Left lobe of liver (tissue), 2 donors: ENCODE results near the gene ATXN7L1. TPM values are rescaled to one million over a fixed set of nuclear protein-coding genes. Genes with fewer than 3 reads are reported as not detected.
A peak's percentile ranks its signal among the peaks of the same experiment; 100 is the strongest.
"Not testable (repeated sequence)": the region's sequence is repeated elsewhere in the genome, so short reads cannot be mapped to it uniquely, and the experiment has no call there.

ENCODE experiments used
- ATAC-seq: fragments of 200-7000 bp; cut with Tn5 transposase; one replicate; pipeline ENCODE4 v1.9.1; 2020; ENCODE audit warnings: mild to moderate bottlenecking, moderate library complexity
- DNase-seq: peaks from one replicate; pipeline ENCODE4 v3.0.0-alpha.2; 2020; ENCODE audit warnings: low spot score
- total RNA-seq: library from RNA; stranded (reverse); gene quantifications from one replicate; pipeline ENCODE4 v1.2.1, GENCODE V29; 2021
- donor health status: DM: no; HTN: no; CAD: no; lungs with moderate emphysema.
- donor health status: DM: no; HTN: yes; CAD: no.

Gene ATXN7L1
- total RNA-seq, 1 donor from 2014 or later, result 15.5 TPM

DNA sequence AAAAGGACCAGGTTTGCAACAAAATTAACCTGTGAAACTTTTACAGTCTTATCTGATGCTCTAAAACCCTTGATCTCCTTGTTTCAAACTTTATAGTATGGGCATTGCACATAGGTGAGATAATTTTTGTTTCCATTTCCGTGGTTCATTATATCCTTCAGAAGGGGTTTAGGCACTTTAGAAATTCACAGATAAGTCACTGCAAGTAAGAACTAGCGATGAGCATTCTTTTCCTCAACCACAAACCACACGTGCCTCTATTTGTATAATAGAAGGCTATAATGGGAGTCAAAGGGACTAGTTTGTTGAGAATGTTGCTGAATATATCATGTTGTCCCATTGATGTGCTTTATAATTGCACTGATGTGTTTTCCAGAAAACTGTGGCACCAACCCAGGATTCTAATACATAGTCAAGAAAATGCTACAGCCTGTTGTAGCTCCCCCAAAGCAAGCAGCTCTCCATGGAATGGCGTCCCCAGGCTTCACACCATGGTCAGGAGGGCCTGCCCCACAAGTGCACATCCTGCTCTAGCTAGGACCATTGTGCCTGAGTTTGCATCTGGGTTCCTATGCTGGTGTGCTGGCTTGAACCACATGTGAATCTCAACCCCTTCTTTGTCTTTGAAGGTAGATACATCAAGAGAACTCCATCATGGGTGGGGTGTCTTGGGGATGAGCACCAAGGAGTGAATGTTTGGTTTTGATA, 14.0 kb upstream of the ATXN7L1 start:
- ATAC-seq (no peak), DNase-seq (no peak)

DNA sequence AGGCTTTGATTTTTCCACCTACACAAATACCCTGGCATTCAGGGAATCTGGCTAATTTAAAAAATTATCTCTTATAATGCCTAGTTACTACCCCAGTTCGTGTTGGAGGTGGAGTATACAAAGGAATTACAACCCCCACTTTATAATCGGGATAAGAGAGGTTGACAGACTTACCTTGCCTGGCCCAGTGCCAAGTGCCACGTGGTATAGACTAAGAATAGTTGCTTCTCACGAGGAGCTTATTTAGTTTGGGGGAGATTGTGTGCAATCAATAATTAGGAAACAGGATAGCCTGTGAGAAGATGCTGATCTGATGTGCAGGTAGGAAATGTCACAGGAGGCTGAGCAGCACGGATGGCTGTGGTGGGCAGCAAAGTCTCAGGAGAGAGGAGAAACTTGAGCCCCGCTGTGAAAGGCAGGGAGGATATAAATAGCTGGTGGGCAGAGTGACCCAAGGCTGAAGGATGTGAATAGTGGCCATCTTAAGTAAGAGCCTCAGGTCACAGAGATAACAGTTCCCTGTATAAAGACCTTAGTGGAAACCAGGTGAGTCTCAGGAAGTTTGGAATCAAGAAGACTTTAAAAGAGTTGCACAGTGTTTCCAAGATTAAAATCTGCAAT, 11.3 kb upstream of the ATXN7L1 start:
- no peak for DNase-seq
- no peak for ATAC-seq

DNA sequence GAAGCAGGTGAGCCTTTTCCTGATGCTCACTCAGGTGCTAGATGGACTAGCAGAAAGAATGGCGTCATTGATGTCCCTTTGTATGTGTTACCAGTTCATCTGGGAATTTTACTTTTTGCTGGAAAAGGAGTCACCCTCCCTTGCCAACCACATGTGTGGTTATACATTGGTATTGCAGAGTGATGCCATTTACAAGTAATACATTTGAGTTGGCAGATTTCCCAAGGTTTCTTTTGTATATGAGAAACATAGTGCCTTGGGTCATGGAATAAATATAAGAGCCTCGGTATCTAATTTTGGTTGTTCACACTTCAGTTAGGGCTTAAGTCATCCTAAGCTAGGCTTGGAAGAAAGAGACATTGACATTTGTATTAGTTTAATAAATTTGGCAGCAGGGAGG, 10.4 kb upstream of the ATXN7L1 start:
- DNase-seq, result no peak
- no peak for ATAC-seq

DNA sequence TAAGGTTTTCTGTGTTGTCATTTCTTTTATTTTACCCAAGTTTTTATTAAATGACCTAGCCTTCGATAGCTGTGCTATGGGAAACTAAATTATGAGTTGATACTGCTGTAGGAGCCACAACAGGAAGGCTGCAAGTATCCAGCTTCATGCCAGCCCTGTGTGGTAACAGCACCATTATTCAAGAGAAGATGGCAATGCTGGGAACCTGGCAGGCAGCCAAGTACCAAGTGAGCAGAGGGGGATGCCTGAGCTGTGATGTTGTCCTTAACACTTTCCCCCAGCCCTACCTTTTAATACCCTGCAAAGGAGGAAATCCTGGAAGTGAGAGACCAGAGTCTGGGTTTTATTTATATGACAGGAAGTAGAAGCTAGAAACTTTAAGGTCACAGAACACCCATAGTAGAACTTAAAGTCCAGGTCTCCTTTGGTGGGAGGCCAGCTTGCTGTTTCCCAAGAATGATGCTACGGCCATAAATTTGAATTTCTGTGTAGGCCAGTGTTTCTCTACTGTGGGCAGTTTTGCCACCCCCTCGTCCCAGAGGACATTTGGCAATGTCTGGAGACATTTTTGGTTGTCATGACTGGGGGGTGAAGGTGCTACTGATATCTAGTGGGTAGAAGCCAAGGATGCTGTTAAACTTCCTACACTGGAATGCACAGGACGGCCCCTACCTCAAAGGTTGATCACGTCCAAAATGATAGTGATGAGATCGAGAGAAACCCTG, 9.2 kb upstream of the ATXN7L1 start:
- ATAC-seq (peak; percentile 24), DNase-seq (peak; percentile 39)

DNA sequence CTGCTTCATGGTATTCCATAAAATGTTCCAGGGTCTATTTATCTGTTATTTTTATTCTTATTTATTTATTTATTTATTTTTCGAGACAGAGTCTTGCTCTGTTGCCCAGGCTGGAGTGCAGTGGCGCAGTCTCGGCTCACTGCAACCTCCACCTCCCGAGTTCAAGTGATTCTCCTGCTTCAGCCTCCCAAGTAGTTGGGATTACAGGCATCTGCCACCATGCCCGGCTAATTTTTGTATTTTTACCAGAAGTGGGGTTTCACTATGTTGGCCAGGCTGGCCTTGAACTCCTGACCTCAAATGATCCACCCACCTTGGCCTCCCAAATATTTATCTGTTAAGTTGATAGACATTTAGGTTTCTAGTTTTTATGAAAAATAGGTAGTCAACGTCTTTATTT, 6.8 kb upstream of the ATXN7L1 start:
- not testable (repeated sequence) for ATAC-seq, DNase-seq

DNA sequence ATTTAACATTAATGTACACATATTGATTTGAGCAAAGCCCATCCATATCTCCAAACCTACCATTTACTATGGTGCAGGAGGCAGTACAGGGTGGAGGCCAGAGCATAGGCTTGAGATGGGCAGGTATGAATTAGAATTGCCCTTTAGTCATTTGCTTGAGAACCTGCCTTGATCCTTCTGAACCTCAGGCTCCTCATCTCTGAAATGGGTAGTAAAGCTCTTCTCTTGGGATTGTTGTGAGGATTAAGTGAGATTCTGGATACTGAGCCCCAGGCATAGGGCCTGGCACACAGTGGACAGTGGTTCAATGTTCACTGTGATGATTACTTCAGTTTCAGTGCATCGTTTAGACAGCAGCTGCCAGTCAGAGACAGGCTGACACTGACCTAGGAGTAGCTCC, 5.0 kb upstream of the ATXN7L1 start:
- DNase-seq, result no peak
- no peak for ATAC-seq

DNA sequence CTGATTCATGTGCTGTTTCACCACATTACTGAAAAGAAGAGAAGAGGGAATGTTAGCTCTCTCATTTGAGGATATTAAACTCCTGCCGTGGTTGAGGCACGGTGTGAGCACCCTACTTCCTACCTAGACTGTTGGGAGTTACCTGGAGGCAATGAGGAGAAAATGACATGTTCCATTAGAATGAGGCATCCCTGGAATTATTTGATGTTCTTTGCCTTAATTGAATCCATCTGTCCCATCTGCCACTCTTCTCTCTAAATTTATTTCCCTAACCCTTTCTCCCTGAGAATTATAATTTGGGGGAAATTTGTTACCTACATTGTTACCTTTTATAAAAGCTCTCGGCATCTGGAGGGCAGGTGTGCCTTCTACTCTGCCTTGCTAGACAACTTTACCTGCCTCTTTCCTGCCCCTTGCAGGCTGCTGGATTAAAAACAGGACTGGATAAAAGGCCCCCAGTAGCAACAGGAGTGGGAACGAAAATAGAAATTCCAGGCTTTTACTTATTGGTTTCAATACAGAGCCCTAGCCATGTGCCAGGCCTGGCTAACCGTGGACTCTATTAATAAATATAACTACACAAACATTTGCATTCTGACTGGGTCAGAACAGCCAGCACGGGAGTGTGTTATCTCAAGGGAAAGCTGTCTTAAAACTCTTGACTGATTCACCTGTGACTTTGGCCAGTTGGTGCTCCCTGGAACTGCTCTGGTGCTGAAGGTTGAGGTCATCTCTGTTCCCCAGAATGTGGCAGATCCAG, 4.4 kb upstream of the ATXN7L1 start:
- ATAC-seq, result no peak
- DNase-seq, result no peak

DNA sequence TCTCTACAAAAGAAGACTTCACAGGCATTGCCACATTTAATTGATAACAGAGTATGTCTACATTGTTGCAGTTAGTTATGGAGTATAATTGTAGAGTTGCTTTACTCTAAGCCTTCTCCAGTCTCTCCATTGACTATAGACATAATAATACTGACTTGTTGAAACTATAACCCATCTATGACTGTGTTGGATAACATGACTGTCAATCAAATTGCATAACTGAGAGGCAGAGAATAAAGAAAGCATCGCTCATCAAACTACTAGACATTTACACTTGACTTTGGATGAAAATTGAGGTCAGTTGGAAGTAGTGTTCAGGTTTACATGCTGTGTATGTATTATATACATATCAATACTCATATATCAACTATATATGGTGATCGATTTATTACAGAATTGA, 3.4 kb upstream of the ATXN7L1 start:
- DNase-seq, result no peak
- no peak for ATAC-seq

DNA sequence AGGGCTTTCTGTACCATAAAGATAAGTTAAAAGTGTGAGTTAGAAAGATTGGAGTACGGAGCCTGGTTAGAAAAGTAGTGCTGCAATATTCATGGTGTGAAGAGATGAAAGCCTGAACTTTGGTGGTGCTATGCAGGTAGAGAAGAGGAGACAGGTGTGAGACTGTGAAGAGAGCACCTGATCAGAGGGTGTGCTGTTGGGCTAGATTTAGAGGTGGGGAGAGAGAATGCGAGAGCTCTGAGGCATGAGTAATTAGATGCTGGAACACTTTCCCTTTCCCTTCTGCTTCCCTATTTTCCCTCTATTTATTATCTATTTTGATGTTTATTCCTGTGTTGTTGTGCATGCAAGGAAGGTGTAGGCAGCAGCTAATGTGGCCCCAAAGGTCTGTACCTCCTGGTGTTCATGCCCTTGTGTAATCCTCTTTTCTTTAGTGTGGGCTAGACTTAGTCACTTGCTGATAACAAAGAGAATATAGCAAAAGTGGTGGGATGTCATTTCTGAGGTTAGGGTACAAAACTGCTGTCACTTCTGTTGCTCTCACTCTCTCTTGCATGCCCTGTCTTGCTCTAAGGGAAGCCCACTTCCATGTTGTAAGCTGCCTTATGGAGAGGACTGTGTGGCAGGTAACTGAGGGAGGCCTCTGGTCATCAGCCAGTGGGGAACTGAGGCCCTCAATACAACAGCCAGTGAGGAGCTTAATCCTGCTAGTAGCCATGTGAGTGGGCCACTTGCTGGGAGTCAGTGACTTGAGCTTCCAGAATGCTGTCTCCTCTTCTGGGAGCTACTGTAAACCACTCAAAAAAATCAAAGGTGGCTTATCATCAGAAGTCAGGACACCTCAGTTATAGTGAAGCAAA, 2.6 kb upstream of the ATXN7L1 start:
- no peak for DNase-seq
- ATAC-seq, result no peak

DNA sequence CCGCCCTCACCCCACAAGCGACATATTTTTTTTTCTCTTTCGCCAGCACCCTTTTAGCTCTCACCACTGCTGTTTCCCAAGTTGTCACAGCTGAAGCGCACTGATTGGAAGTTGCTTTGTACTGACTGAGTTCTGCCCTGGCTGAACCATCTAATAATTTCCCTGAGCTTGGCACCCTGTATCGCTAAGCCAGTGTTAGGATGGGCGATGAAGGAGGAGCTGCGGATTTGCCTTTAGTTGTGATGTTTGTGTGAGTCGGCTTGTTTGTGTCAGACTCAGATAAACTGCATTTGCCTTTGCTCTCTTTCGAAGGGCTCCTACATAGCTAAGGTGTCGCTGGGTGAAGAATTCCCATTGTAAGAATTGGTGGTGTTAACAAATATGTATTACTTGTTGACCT, 1.3 kb upstream of the ATXN7L1 start:
- DNase-seq, result no peak
- peak; percentile 9 for ATAC-seq

DNA sequence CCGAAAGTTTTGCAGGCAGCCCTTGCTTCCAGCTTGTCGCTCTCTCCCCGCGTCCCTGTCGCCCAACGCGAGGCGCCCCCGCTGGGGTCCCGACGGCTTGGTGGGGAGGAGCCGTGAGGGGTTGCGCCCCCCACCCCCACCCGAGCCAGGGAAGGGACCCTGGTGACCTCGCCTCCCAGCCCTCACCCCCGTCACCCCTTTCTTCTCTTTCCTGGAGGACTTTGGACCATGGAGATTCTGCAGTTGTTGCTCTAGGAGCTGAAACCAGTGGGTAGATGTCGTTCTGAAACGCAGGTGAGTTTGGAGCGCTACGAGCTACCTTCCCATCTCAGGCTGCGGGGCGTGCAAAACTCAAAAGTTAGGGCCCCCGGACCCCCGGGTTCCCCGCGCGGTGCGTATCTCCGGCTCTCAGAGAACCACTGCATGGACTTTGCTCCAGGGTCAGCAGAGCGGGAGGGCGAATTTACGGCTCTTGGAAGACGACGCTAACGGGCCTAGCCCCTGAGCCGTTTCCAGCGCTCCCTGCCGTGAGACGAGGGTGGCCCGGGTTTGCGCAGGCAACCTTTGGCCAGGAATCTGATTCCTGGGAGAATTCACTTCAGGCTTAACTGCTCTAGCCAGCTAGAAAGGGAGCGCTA, 684 bp upstream of the ATXN7L1 start:
- ATAC-seq (peak; percentile 69), DNase-seq (peak; percentile 83)

DNA sequence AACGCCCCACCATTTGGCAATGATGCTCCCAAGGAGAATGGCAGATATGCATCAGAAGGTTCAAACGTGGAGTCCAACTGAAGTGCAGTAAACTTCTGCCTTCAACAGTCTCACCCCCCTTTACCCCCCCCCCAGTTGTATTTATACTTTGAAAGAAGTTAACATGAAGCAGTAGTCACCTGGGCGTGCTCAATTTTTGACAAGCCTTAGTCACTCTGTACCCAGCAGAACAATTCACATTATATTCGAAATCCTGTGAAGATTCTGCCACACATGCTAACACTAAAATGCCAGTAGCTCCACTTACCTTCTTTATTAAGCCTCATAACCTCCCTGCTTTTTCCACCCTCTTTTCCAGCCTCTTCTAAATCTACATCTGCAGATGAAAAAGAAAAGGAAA, 894 bp downstream of the ATXN7L1 start:
- no peak for DNase-seq
- ATAC-seq, result no peak

DNA sequence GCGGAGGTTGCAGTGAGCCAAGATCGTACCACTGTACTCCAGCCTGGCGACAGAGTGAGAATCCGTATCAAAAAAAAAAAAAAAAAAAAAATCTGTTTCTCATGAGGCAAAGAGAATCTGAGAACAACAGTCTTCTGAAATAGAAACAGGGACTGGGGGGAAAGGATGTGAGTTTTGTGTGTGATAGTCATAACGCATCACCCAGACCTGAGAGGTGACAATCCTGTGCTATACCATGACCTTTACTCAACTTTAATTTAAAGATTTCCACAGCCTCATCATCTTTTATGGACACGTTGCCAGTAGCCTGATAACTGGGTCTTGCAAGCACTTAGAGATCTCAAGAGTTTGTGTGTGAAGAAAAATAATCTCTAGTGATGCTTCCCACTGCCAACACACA, 2.3 kb downstream of the ATXN7L1 start:
- ATAC-seq (no peak), DNase-seq (no peak)

DNA sequence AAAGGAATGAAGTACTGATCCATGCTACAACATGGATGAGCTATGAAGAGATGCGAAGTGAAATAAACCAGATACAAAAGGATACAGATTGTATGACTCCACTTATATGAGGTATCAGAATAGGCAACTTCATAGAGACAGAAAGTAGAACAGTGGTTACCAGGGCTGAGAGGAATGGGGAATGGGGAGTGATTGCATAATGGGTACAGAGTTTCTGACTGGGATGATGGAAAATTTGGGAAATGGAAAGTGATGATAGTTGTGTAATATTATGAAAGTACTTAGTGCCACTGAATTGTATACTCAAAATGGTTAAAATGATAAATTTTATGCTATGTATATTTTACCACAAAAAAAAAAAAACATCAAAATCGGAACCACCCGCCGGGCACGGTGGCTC, 3.9 kb downstream of the ATXN7L1 start:
- no peak for ATAC-seq
- DNase-seq, result no peak

DNA sequence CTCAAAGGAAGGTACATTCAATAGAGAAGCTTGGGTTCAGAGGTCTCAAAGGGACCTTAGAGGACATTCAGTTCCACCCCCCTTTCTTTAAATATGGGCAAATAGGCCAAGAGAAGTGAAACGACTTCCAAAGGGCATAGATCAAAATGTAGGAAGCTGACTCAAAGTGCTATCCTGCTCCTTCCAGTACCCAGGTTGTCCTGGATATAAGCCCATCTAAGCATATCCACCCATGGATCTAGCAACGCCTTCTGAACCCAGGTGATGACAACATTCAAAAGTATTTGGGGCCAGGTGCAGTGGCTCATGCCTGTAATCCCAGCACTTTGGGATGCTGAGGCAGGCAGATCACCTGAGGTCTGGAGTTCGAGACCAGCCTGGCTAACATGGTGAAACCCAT, 5.3 kb downstream of the ATXN7L1 start:
- ATAC-seq, result no peak

DNA sequence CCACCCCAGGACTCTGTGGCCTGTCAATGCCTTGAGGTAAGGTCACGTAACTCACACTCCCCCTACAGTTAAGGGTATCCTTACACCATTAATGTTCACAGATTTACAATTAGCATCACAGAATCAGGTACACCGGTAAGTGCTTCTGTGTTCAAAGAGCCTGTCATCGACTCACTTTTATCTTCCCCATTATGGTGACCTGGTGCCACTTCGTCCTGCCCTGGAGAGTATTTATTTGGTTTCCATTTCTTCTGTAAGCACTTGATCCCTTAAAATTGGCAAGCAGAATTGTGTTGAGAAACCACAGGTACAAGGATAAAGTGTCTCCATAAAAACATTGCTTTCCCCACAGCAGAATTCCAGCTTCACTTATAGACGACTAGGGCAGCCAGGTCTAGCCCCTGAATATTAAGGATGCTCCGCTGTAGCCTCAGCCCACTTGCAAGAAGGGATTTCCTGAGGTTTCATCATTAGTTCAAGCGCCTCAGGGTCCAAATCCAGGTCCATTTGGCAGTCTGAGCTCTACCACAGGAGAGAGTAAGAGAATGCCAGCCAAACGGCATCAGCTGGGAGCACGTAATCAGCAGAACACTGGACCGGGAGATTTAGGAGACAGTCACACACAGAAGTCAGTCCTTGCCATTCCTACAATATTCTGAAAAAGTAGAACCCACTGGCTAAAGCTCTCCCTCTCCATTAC, 10.1 kb downstream of the ATXN7L1 start:
- DNase-seq (no peak), ATAC-seq (peak; percentile 78)

More for the DNA sequence above, 5.3 kb downstream of the ATXN7L1 start:
- no peak for DNase-seq

DNA sequence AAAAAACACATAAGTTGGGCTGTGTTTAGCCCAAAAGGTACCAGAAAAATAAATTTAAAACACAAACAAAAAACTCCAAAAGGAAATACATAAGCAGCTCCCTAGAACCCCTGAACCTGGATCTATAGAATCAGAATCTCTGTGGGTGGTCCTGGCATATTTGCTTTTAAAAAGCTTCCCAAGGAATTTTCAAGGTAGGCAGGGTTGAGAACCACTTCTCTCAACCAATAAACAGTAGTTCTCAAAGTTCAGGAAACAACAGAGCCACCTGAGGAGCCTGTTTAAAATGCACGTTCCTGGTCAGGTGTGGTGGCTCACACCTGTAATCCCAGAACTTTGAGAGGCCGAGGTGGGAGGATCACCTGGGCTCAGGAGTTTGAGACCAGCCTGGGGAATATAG, 12.5 kb downstream of the ATXN7L1 start:
- DNase-seq, result no peak
- ATAC-seq, result no peak

DNA sequence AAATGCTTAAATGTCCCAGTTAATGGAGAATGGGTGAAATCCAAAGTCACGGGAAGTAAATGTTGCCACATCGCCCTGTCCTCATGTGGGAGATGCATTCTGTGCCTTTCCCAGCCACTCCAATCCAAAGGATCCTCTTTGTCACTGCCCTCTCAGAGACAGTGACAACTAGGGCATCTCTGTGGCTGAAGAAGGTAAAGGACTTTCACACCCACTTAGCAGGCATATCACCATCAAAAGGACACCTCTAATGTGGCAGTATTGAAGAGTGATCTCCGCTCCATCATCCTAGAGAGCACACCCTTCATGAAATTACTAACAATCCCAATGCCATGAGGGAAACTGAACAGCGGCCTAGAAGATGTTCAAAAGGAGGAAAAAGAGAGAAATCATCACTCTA, 13.6 kb downstream of the ATXN7L1 start:
- ATAC-seq (no peak), DNase-seq (no peak)

DNA sequence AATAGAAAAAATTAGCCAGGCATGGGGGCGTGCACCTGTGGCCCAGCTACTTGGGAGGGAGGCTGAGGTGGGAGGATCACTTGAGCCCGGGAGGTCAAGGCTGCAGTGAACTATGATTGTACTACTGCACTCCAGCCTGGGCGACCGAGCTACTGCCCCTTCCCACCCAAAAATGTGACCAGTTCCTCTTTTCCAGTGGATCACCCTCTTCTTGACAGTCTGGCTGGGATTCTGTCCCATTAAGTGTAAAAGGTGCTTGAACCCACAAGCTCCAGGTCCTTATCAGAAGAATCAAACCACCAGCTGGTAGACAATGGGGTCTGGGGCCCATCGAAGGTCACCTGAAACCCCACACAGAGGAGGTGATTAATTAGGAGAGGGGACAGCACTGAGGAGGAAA, 14.1 kb downstream of the ATXN7L1 start:
- DNase-seq (no peak), ATAC-seq (no peak)
